A673 (cell line): ENCODE results near the gene FAM120B. TPM values are rescaled to one million over a fixed set of nuclear protein-coding genes. Genes with fewer than 3 reads are reported as not detected.

Experiments used
- BruUV-seq: library from RNA; stranded (reverse); fragments of 400-500 nt; replicated peaks from 2 replicates; lab custom pipeline; 2021; lab: Mats Ljungman, UMichigan
- CTCF ChIA-PET: fragments of 300-600 bp; sonication (Branson Sonifier 250); formaldehyde crosslinking; loops from one replicate; lab custom pipeline; 2022; ENCODE audit warnings: antibody characterized with exemption; lab: Charles Lee
- POLR2A ChIA-PET: fragments of 300-600 bp; sonication (Branson Sonifier 250); formaldehyde crosslinking; loops from one replicate; lab custom pipeline; 2022; ENCODE audit warnings: antibody characterized with exemption; ENCODE audit not compliant: low non-redundant PET; lab: Charles Lee
- DNase-seq: peaks from one replicate; pipeline ENCODE4 v3.0.0-alpha.2; 2015; ENCODE audit warnings: low spot score
- H3K27ac ChIP-seq: fragments of 200-600 bp; sonication (generic); 2 replicates; pipeline ENCODE4 v1.5.1; 2016; ENCODE audit warnings: mixed run types, low read depth, mild to moderate bottlenecking, mixed read lengths, antibody characterized with exemption, low read length; ENCODE audit not compliant: poor library complexity, severe bottlenecking
- H3K27me3 ChIP-seq: fragments of 200-600 bp; sonication (generic); replicated peaks from 2 replicates; pipeline ENCODE4 v1.6.1; 2017; ENCODE audit warnings: mixed run types, low read depth, mild to moderate bottlenecking, mixed read lengths, antibody characterized with exemption, low read length; ENCODE audit not compliant: insufficient read depth, poor library complexity
- H3K36me3 ChIP-seq: fragments of 200-600 bp; sonication (generic); 2 replicates; pipeline ENCODE4 v1.6.1; 2016; ENCODE audit warnings: mixed run types, mild to moderate bottlenecking, mixed read lengths, antibody characterized with exemption, low read length; ENCODE audit not compliant: insufficient read depth, poor library complexity, severe bottlenecking
- H3K4me1 ChIP-seq: fragments of 200-600 bp; sonication (generic); 2 replicates; pipeline ENCODE4 v1.6.1; 2017; ENCODE audit warnings: mixed run types, mild to moderate bottlenecking, mixed read lengths, antibody characterized with exemption, low read length; ENCODE audit not compliant: insufficient read depth, poor library complexity, severe bottlenecking
- H3K4me3 ChIP-seq: fragments of 200-600 bp; sonication (generic); 2 replicates; pipeline ENCODE4 v1.5.1; 2016; ENCODE audit warnings: low read depth, mixed run types, mild to moderate bottlenecking, mixed read lengths, low read length; ENCODE audit not compliant: poor library complexity, severe bottlenecking
- H3K9me3 ChIP-seq: fragments of 200-600 bp; sonication (generic); 2 replicates; pipeline ENCODE4 v1.6.1; 2016; ENCODE audit warnings: mixed run types, low read depth, mild to moderate bottlenecking, mixed read lengths, antibody characterized with exemption, low read length; ENCODE audit not compliant: poor library complexity, severe bottlenecking
- EZH2 ChIP-seq: fragments of 200-600 bp; sonication (generic); IDR thresholded peaks from 2 replicates; pipeline ENCODE4 v1.6.1; 2017; ENCODE audit warnings: borderline replicate concordance, low read depth, mild to moderate bottlenecking, mixed read lengths, antibody characterized with exemption, low read length; ENCODE audit not compliant: poor library complexity, severe bottlenecking
- intact Hi-C: fragments of 100-400 bp; cut with micrococcal nuclease; formaldehyde crosslinking; loops from one replicate; pipeline ENCODE4 v1.10.0; 2022; ENCODE audit not compliant: unreplicated experiment
- total RNA-seq: library from RNA; stranded (reverse); gene quantifications from 2 replicates; pipeline ENCODE4 v1.2.3, GENCODE V29; 2021
- TF ChIP-seq, protein P1 (sequence below): fragments of 300-800, 200-600 bp; sonication (generic); conservative IDR thresholded peaks from 2 replicates; pipeline ENCODE4 v1.5.1; 2017; ENCODE audit warnings: low read depth, mild to moderate bottlenecking, antibody characterized with exemption, low read length, moderate library complexity, mixed read lengths

FAM120B gene
- total RNA-seq, 1 experiment from 2014 or later = 31.6 TPM

- TF ChIP-seq, protein P1, sequence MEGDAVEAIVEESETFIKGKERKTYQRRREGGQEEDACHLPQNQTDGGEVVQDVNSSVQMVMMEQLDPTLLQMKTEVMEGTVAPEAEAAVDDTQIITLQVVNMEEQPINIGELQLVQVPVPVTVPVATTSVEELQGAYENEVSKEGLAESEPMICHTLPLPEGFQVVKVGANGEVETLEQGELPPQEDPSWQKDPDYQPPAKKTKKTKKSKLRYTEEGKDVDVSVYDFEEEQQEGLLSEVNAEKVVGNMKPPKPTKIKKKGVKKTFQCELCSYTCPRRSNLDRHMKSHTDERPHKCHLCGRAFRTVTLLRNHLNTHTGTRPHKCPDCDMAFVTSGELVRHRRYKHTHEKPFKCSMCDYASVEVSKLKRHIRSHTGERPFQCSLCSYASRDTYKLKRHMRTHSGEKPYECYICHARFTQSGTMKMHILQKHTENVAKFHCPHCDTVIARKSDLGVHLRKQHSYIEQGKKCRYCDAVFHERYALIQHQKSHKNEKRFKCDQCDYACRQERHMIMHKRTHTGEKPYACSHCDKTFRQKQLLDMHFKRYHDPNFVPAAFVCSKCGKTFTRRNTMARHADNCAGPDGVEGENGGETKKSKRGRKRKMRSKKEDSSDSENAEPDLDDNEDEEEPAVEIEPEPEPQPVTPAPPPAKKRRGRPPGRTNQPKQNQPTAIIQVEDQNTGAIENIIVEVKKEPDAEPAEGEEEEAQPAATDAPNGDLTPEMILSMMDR = no peak
- TF ChIP-seq EZH2 = no peak
- no TSS peak for BruUV-seq
- Histone ChIP-seq H3K36me3 (peaks cover 9% of the 10 kb centered on the region), H3K27me3 (no peaks in the 10 kb centered on the region), H3K4me1 (no peaks in the 10 kb centered on the region), H3K27ac (no peak overlapping the region), H3K4me3 (no peak overlapping the region), H3K9me3 (no peaks in the 10 kb centered on the region)
- ChIA-PET POLR2A (no interaction called here), CTCF (no interaction called here)
- no peak for DNase-seq
- intact Hi-C loops = no loop called here
Measured at GRCh38 chr6:170360476-170360875, 53.9 kb downstream of the FAM120B start.

DNA sequence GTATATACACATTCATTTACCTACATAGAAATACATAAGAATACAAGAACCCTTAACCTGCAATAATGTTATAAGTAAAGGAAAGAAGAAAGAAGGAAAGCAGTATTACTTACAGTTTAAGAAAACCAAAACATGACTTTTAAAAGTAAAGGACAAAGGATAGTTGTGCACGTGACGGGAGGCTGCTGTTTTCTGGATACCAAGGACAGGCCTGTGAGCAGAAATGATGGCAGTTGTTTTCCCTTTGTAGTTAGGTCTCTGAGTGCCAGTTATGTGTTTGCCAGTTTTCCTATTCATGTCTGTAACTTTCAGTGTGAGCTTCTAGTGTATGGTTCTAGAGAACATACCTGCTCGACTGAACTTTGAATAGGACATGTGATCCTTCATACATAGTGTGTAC is 54.8 kb downstream of the FAM120B start:
- CTCF ChIA-PET = no interaction called here
- POLR2A ChIA-PET = no interaction called here
- H3K36me3 ChIP-seq = peaks cover 9% of the 10 kb centered on the region

GRCh38 chr6:170362121-170362520 is 55.6 kb downstream of the FAM120B start:
- intact Hi-C loops = no loop called here
- no peaks in the 10 kb centered on the region for H3K4me1 ChIP-seq
- BruUV-seq = no TSS peak
- no peaks in the 10 kb centered on the region for H3K9me3 ChIP-seq
- no peaks in the 10 kb centered on the region for H3K27me3 ChIP-seq
- no peak for DNase-seq
- TF ChIP-seq, protein P1 = no peak
- TF ChIP-seq EZH2 = no peak
- CTCF ChIA-PET = no interaction called here
- H3K36me3 ChIP-seq = peaks cover 9% of the 10 kb centered on the region
- POLR2A ChIA-PET = no interaction called here
- no peak overlapping the region for H3K4me3 ChIP-seq
- no peak overlapping the region for H3K27ac ChIP-seq

More for the DNA sequence above, 54.8 kb downstream of the FAM120B start:
- intact Hi-C loops = no loop called here
- no peak overlapping the region for H3K27ac ChIP-seq
- no peaks in the 10 kb centered on the region for H3K4me1 ChIP-seq
- H3K4me3 ChIP-seq = no peak overlapping the region
- no peaks in the 10 kb centered on the region for H3K9me3 ChIP-seq
- BruUV-seq = no TSS peak
- H3K27me3 ChIP-seq = no peaks in the 10 kb centered on the region
- no peak for DNase-seq
- no peak for TF ChIP-seq EZH2
- TF ChIP-seq, protein P1 = no peak
